GM12878 (cell line): Measurements from ENCODE around the gene SYNGR1.

ENCODE experiments used
- BCL11A ChIP-seq: IDR thresholded peaks from 2 replicates; pipeline ENCODE4 v1.6.1; 2011; ENCODE audit warnings: low read depth, low read length
- IKZF2 ChIP-seq, 2 experiments: fragments of 450-650 bp; IDR thresholded peaks; 2 replicates each; pipeline ENCODE4 v1.6.1; 2017; ENCODE audit warnings: mild to moderate bottlenecking in 2 of 2, moderate library complexity in 2 of 2
- KLF5 ChIP-seq: fragments of 450-650 bp; IDR thresholded peaks from 2 replicates; pipeline ENCODE4 v1.6.1; 2014; ENCODE audit warnings: mild to moderate bottlenecking; ENCODE audit not compliant: partially characterized antibody
- MYC ChIP-seq: IDR thresholded peaks from 2 replicates; pipeline ENCODE4 v1.6.1; 2011; ENCODE audit warnings: mild to moderate bottlenecking, low read length, moderate library complexity, inconsistent platforms; ENCODE audit not compliant: insufficient read depth, insufficient replicate concordance, insufficient read length, severe bottlenecking
- NR2C1 ChIP-seq: fragments of 450-650 bp; IDR thresholded peaks from 2 replicates; pipeline ENCODE4 v1.6.1; 2017; ENCODE audit warnings: antibody characterized with exemption, mild to moderate bottlenecking, moderate library complexity
- SIN3A ChIP-seq: IDR thresholded peaks from 2 replicates; pipeline ENCODE4 v1.6.1; 2012; ENCODE audit warnings: low read depth, low read length, improper control_type of control experiment
- TF ChIP-seq, protein P1 (sequence below), 3 experiments: IDR thresholded peaks in 2 of 3; conservative IDR thresholded peaks in 1 of 3; 2 replicates each; pipeline ENCODE4 v1.5.1; 2011; ENCODE audit warnings: low read depth in 3 of 3, low read length in 3 of 3, mild to moderate bottlenecking in 3 of 3, control low read depth in 2 of 3, moderate library complexity in 2 of 3, inconsistent platforms in 1 of 3, mixed read lengths in 1 of 3; ENCODE audit not compliant: control insufficient read depth in 2 of 3, insufficient read depth in 1 of 3; ENCODE audit errors: extremely low read depth in 1 of 3
- TF ChIP-seq, protein P2 (sequence below): fragments of 450-650 bp; IDR thresholded peaks from 2 replicates; pipeline ENCODE4 v1.6.1; 2017; ENCODE audit warnings: mild to moderate bottlenecking, moderate library complexity
- TF ChIP-seq, protein P3 (sequence below): fragments of 150-350 bp; IDR thresholded peaks from 2 replicates; pipeline ENCODE4 v1.6.1; 2014; ENCODE audit warnings: mild to moderate bottlenecking, low read depth, low read length
- TF ChIP-seq, protein P4 (sequence below): IDR thresholded peaks from 2 replicates; pipeline ENCODE4 v1.6.1; 2011; ENCODE audit warnings: low read depth, low read length, improper control_type of control experiment, borderline replicate concordance
- TF ChIP-seq, protein P5 (sequence below): fragments of 450-650 bp; IDR thresholded peaks from 2 replicates; pipeline ENCODE4 v1.6.1; 2016; ENCODE audit warnings: mild to moderate bottlenecking

DNA sequence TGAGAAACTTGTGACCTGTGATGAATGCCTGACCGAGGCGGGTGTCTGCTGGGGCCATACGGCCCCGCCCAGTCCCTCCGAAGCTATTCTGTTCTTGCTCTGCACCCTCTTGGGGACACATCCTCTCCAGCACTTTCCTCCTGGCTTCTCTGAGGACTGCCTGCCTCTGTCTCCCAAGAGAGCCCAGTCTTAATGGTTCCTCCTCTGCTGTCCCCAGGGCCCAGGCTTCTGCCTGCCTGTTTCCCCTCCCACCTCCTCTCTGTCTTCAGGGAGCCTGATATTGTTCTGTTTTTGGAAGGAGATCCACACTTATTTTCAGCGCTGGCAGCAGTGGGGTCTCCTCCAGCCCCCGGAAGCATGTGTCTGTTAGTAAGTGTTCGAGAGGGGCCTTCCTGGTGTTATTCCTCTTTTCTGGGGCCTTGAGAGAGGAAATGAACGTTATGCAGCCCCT lies 18.7 kb downstream of the SYNGR1 start:
- TF ChIP-seq, protein P1, sequence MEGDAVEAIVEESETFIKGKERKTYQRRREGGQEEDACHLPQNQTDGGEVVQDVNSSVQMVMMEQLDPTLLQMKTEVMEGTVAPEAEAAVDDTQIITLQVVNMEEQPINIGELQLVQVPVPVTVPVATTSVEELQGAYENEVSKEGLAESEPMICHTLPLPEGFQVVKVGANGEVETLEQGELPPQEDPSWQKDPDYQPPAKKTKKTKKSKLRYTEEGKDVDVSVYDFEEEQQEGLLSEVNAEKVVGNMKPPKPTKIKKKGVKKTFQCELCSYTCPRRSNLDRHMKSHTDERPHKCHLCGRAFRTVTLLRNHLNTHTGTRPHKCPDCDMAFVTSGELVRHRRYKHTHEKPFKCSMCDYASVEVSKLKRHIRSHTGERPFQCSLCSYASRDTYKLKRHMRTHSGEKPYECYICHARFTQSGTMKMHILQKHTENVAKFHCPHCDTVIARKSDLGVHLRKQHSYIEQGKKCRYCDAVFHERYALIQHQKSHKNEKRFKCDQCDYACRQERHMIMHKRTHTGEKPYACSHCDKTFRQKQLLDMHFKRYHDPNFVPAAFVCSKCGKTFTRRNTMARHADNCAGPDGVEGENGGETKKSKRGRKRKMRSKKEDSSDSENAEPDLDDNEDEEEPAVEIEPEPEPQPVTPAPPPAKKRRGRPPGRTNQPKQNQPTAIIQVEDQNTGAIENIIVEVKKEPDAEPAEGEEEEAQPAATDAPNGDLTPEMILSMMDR (IDR thresholded peaks at IDR 0.05 in 2 of 3, conservative IDR thresholded peaks at IDR 0.05 in 1 of 3; ENCODE audit: control insufficient read depth in 2 of 3, extremely low read depth in 1 of 3, insufficient read depth in 1 of 3, low read depth in 3 of 3, low read length in 3 of 3) = no peak
- TF ChIP-seq, protein P2, sequence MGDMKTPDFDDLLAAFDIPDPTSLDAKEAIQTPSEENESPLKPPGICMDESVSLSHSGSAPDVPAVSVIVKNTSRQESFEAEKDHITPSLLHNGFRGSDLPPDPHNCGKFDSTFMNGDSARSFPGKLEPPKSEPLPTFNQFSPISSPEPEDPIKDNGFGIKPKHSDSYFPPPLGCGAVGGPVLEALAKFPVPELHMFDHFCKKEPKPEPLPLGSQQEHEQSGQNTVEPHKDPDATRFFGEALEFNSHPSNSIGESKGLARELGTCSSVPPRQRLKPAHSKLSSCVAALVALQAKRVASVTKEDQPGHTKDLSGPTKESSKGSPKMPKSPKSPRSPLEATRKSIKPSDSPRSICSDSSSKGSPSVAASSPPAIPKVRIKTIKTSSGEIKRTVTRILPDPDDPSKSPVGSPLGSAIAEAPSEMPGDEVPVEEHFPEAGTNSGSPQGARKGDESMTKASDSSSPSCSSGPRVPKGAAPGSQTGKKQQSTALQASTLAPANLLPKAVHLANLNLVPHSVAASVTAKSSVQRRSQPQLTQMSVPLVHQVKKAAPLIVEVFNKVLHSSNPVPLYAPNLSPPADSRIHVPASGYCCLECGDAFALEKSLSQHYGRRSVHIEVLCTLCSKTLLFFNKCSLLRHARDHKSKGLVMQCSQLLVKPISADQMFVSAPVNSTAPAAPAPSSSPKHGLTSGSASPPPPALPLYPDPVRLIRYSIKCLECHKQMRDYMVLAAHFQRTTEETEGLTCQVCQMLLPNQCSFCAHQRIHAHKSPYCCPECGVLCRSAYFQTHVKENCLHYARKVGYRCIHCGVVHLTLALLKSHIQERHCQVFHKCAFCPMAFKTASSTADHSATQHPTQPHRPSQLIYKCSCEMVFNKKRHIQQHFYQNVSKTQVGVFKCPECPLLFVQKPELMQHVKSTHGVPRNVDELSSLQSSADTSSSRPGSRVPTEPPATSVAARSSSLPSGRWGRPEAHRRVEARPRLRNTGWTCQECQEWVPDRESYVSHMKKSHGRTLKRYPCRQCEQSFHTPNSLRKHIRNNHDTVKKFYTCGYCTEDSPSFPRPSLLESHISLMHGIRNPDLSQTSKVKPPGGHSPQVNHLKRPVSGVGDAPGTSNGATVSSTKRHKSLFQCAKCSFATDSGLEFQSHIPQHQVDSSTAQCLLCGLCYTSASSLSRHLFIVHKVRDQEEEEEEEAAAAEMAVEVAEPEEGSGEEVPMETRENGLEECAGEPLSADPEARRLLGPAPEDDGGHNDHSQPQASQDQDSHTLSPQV = no peak
- TF ChIP-seq, protein P3, sequence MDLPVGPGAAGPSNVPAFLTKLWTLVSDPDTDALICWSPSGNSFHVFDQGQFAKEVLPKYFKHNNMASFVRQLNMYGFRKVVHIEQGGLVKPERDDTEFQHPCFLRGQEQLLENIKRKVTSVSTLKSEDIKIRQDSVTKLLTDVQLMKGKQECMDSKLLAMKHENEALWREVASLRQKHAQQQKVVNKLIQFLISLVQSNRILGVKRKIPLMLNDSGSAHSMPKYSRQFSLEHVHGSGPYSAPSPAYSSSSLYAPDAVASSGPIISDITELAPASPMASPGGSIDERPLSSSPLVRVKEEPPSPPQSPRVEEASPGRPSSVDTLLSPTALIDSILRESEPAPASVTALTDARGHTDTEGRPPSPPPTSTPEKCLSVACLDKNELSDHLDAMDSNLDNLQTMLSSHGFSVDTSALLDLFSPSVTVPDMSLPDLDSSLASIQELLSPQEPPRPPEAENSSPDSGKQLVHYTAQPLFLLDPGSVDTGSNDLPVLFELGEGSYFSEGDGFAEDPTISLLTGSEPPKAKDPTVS = no peak
- no peak for TF ChIP-seq KLF5
- TF ChIP-seq MYC = no peak
- TF ChIP-seq, protein P4, sequence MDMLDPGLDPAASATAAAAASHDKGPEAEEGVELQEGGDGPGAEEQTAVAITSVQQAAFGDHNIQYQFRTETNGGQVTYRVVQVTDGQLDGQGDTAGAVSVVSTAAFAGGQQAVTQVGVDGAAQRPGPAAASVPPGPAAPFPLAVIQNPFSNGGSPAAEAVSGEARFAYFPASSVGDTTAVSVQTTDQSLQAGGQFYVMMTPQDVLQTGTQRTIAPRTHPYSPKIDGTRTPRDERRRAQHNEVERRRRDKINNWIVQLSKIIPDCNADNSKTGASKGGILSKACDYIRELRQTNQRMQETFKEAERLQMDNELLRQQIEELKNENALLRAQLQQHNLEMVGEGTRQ = no peak
- no peak for TF ChIP-seq SIN3A
- no peak for TF ChIP-seq IKZF2 (IDR thresholded peaks at IDR 0.05)
- no peak for TF ChIP-seq NR2C1
- TF ChIP-seq, protein P5, sequence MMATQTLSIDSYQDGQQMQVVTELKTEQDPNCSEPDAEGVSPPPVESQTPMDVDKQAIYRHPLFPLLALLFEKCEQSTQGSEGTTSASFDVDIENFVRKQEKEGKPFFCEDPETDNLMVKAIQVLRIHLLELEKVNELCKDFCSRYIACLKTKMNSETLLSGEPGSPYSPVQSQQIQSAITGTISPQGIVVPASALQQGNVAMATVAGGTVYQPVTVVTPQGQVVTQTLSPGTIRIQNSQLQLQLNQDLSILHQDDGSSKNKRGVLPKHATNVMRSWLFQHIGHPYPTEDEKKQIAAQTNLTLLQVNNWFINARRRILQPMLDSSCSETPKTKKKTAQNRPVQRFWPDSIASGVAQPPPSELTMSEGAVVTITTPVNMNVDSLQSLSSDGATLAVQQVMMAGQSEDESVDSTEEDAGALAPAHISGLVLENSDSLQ = no peak
- no peak for TF ChIP-seq BCL11A
